GM21360 (cell line): ENCODE data around the gene ERVV-1.
"Not testable (repeated sequence)": the region's sequence is repeated elsewhere in the genome, so short reads cannot be mapped to it uniquely, and the experiment has no call there.

Source experiments
- ATAC-seq: cut with Tn5 transposase; IDR thresholded peaks from one replicate; pipeline ENCODE4 v1.9.1; 2021; ENCODE audit warnings: mild to moderate bottlenecking, moderate library complexity; ENCODE audit not compliant: unreplicated experiment

Gene ERVV-1

GRCh38 chr19:53019684-53020083, 6.0 kb downstream of the ERVV-1 start:
- ATAC-seq = no peak

- not testable (repeated sequence) for ATAC-seq
Measured at GRCh38 chr19:53028306-53028705, 14.6 kb downstream of the ERVV-1 start.

DNA sequence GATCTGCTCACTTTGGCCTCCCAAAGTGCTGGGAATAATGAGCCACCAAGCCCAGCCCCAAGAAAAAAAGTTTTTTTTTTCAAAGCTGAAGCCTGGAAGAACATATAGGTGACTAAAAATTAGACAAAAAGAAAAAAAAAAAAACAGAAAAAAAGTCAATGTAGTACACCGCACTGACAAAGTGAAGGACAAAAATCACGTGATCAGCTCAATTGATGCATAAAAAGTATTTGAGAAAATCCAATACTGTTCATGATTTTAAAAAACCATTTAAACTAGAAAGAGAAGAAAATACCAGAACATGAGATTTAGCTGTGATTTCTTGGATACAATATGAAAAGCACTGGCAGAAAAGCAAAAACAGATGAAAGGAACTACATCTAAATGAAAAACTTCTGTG, 20.3 kb downstream of the ERVV-1 start:
- ATAC-seq = no peak

DNA sequence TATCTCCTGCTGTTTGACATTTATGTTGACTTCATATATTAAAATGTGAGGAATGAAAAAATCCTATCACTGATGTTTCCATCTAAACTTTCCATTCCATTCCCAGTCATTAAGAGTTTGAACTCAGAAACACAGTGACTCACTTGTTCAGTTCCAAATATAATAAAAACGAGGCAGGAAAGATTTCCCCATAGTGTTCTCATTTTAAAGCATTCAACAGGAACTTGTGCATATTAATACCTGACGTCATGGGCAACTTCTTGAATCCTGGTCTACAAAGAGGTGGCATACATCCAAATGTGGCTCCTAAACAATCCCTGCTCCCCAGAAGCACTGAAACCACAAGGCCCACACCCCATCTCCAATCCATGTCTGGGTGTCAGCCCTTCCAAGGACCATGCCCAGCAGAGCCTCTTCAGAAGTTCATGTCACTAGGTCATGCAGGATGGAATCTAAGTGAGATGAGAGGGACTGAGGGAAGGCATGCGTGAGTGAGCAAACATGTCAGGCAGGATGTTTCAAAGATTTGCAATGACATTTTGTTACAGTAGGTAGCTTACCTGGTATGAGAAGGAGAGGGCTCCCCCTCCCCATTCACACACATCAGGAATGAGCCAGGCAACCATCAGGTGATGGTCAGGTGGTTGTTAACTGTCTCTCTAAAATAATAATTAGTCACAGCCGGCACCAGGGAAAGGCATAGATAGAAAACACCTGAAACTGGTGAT, 21.4 kb downstream of the ERVV-1 start:
- ATAC-seq = no peak

DNA sequence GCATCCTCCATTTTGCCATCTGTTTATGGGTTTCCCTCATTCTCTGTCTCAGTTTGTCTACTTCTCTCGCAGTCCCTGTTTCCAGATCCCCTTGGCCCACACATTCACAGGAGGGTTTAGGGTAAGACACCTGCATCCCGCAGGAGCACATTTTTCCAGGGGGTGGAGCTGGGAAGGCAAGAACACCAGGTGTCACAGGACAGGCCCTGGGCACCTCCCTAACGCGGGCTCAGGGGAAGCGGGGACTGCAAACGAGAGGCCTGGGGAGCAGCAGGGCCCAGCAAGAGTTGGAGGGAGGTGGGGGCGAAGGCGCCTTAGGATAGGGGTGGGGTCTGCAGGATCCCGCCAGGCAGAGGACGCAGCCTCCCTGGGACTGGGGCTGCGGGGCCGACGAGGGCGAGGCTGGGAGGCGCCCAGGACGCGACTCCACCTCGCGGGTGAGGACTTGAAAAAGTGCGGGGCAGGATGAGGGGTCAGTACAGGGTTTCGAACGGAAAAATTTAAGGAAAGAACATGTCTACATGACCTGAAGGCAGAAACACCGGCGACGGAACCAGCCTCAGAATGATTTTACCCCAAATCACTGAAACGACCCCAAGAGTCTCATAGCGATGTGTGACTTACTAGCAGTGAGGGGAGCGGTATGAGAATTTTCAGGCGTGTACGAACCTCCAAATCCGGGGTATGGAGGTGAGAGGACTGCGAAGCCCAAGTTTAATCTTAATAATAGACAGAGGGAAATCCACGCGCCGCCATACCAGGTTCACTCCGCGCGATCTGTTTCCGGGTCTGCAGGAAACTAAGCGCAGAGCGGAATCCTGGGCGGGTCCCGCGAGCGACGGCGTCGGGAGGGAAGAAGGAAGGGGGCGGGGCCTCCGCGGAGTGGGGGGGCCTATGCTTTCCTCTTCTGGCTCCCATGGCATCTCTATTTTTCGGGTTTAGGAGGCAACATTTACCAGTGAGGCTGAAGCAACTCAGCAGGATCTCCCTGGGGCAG, 23.7 kb downstream of the ERVV-1 start:
- ATAC-seq = no peak

DNA sequence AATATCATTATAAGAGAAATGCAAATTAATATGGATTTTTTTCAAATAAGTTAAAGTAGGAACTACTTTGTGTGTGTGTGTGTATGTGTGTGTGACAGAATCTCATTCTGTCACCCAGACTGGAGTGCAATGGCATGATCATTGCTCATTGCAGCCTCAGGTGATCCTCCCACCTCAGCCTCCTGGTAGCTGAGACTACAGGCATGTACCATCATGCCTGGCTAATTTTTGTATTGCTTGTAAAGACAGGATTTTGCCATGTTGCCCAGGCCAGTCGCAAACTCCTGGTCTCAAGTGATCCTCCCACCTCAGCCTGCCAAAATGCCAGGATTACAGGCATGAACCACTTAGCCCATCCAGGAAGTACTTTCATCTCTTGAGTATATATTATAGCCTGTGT, 27.6 kb downstream of the ERVV-1 start:
- ATAC-seq = no peak

DNA sequence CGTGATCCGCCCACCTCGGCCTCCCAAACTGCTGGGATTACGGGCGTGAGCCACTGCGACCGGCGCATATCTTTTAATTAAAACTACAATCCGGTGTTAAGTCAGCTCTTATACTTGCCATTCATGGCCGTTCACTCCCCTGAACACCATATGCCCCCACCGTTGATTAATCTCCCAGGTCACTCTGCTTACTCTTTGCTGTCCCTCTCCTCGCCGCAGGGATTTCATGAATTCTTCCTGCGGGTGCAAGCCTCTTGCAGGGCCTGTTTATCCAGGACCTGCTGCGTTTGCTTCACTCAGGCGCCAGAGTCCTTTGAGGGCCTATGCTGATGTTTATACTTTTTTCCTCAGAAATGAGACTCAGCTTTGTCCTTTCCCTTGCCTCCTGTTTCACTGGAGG, 31.8 kb downstream of the ERVV-1 start:
- ATAC-seq = no peak

DNA sequence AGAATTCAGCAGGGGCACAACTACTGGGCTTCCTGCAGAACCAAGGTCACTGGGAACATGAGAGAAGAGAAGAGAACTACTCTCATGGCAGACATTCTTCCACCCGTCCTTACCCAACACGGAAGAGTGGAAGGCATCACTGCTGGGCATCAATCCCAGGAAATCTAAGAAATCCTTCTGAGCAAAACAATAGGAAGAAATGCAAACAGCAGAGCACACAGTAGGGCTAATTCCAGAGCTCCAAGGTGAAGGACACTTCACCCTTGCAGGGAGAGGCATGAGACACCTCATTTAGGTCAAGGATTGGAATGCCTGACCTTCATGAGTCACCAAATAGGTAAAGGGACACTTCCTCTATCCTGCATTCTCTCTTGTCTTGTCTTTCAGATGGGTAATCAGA, 33.7 kb downstream of the ERVV-1 start:
- ATAC-seq = no peak

DNA sequence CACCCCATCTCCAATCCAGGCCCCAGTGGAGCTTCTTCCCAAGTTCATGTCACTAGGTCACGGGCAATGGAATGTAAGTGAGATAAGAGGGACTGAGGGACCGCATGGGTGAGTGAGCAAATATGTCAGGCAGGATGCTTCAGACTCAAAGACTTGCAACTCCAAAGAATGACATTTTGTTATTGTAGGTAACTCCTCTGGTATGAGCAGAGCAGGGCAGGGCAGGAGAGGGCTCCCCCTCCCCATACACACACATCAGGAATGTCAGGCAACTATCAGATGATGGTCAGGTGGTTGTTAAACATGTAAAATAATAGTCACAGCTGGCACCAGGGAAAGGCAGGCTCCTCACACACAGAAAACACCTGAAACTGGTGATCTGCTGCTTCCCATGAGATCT, 41.4 kb downstream of the ERVV-1 start:
- ATAC-seq = no peak

GRCh38 chr19:53057904-53058580, 44.3 kb downstream of the ERVV-1 start:
- ATAC-seq = no peak
